Measurements from ENCODE around the gene TST.

Gene TST

DNA sequence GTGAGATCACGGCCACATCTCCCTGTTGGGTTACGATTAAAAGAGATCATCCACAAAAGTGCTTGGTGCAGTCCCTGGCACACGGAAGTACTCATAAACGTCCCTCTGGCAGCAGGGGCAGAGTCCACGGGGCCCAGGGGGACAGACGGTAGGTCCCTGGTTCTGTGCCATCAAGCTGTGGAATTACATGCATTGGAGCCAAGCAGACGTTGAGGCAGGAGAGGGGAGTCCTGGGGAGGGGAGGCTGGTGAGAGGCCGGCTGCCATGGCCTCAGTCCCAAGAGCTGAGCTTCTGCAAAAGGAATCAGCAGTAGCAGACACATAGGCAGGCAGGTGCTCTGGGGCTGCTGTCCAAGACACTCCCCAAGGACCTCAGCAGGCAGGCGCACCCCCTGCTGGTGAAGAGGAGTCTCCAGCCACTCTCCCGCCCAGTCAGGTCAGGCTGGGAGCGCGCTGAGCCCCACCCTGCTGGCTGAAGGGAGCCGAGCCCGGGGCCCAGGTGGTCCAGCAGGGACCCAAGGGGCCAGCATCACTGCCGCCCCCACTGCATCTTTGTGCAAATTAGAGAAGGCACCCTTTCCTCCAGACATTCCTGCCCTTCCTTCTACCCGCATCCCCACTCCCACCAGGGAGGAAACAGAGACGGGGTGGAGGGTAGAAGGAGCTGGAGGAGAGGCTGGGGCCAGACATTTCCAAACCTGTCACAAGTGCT, 24.7 kb upstream of the TST start:
- Histone ChIP-seq H3K4me1 (ENCODE audit: control insufficient read depth in 1 of 2, insufficient read depth in 2 of 2, low read length in 2 of 2) (no peaks in the 10 kb centered on the region), H2AFZ (ENCODE audit: insufficient read depth, low read length, poor library complexity) (no peak overlapping the region), H3K79me2 (ENCODE audit: control insufficient read depth, insufficient read depth, low read length, poor library complexity) (no peaks in the 10 kb centered on the region), H3K4me3 (ENCODE audit: low read depth, low read length) (no peak overlapping the region), H4K8ac (ENCODE audit: low read depth, low read length) (no peak overlapping the region), H3K36me3 (ENCODE audit: control insufficient read depth in 1 of 2, insufficient read depth in 2 of 2, low read length in 2 of 2) (no peaks in the 10 kb centered on the region), H3K14ac (ENCODE audit: low read length) (no peak overlapping the region), H4K91ac (ENCODE audit: low read depth, low read length) (no peak overlapping the region), H3K9ac (ENCODE audit: low read length) (no peak overlapping the region), H4K12ac (ENCODE audit: low read depth, low read length) (no peak overlapping the region), H2BK12ac (ENCODE audit: low read length) (no peak overlapping the region), H3K79me1 (ENCODE audit: low read length) (no peaks in the 10 kb centered on the region), H2BK5ac (ENCODE audit: low read depth, low read length, poor library complexity) (no peak overlapping the region), H3K23ac (ENCODE audit: low read length) (no peak overlapping the region), H3K4me2 (ENCODE audit: low read length) (no peak overlapping the region), H3K9me3 (ENCODE audit: insufficient read depth, low read depth, low read length) (no peaks in the 10 kb centered on the region), H3K18ac (ENCODE audit: low read length) (no peak overlapping the region), H3K27ac (ENCODE audit: low read depth, low read length) (no peak overlapping the region), H3K4ac (ENCODE audit: low read depth, low read length) (no peak overlapping the region), H3K27me3 (ENCODE audit: insufficient read depth, low read length) (no peaks in the 10 kb centered on the region), H2AK5ac (ENCODE audit: low read length) (no peak overlapping the region), H2BK120ac (ENCODE audit: insufficient read depth, low read length, poor library complexity) (no peak overlapping the region)
- peak; percentile 57 to 73 for DNase-seq
- no CpG with 5 or more reads among the region's 17 CpGs for WGBS (ENCODE audit: extremely low coverage, insufficient coverage, insufficient read length)

DNA sequence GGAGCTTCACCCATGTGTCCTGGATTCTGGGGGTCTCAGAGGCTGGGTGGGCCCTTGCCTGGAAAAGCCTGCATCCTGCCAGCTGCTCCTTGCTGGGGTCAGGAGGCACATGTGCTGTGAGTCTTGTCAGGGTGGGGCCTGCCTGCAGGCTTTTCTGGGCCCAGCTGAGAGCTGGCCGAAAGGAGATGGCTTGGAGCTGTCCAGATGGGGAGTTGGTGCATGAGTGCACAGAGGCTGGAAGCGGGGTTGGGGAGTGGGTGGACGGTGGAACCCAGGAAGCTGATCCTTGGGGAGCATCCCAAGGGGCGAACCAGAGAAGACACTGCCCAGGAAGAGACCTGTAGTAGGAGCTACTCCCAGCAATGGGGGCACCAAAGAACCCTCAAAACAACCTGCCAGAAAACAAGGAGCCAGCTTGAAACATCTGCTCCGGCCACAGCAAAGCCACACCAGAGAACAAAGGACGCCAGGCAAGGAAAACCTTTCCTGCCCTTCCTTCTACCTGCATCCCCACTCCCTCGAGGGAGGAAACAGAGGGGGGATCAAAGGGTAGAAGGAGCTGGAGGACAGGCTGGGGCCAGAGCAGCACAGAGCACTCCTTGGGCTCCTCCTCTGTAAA, 24.1 kb upstream of the TST start:
- no peaks in the 10 kb centered on the region for H3K27me3 ChIP-seq (ENCODE audit: insufficient read depth, low read length)
- WGBS (ENCODE audit: extremely low coverage, insufficient coverage, insufficient read length), result no CpG with 5 or more reads among the region's 7 CpGs

DNA sequence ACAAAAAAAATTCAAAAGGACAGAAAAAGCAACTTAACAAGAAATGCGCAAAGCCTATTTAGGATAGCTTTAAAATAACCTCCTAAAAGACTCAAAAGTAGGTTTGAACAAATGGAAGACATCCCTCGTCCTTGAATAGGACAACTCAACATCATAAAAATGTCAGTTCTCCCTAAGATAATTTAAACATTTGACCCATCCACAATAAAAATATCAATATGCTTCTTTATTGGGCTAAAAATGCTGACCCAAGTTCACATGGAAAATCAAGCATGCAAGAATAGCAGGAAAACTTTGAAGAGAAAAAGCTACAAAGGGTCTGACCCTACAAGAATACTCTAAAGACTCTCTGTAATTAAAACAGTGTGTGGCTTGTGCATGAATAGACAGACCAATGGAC, 20.2 kb upstream of the TST start:
- H4K12ac ChIP-seq (ENCODE audit: low read depth, low read length), result no peak overlapping the region
- no CpG with 5 or more reads among the region's 2 CpGs for WGBS (ENCODE audit: extremely low coverage, insufficient coverage, insufficient read length)

More for the DNA sequence above, 24.1 kb upstream of the TST start:
- Histone ChIP-seq H3K23ac (ENCODE audit: low read length) (no peak overlapping the region), H2AFZ (ENCODE audit: insufficient read depth, low read length, poor library complexity) (no peak overlapping the region), H4K8ac (ENCODE audit: low read depth, low read length) (no peak overlapping the region), H3K79me2 (ENCODE audit: control insufficient read depth, insufficient read depth, low read length, poor library complexity) (no peaks in the 10 kb centered on the region), H3K36me3 (ENCODE audit: control insufficient read depth in 1 of 2, insufficient read depth in 2 of 2, low read length in 2 of 2) (no peaks in the 10 kb centered on the region), H3K27ac (ENCODE audit: low read depth, low read length) (no peak overlapping the region), H3K9ac (ENCODE audit: low read length) (no peak overlapping the region), H3K4ac (ENCODE audit: low read depth, low read length) (no peak overlapping the region), H2BK12ac (ENCODE audit: low read length) (no peak overlapping the region), H3K14ac (ENCODE audit: low read length) (no peak overlapping the region), H2AK5ac (ENCODE audit: low read length) (no peak overlapping the region), H2BK5ac (ENCODE audit: low read depth, low read length, poor library complexity) (no peak overlapping the region), H4K91ac (ENCODE audit: low read depth, low read length) (no peak overlapping the region), H3K18ac (ENCODE audit: low read length) (no peak overlapping the region), H3K79me1 (ENCODE audit: low read length) (no peaks in the 10 kb centered on the region), H3K4me3 (ENCODE audit: low read depth, low read length) (no peak overlapping the region), H3K9me3 (ENCODE audit: insufficient read depth, low read depth, low read length) (no peaks in the 10 kb centered on the region), H4K12ac (ENCODE audit: low read depth, low read length) (no peak overlapping the region), H3K4me1 (ENCODE audit: control insufficient read depth in 1 of 2, insufficient read depth in 2 of 2, low read length in 2 of 2) (no peaks in the 10 kb centered on the region), H2BK120ac (ENCODE audit: insufficient read depth, low read length, poor library complexity) (no peak overlapping the region), H3K4me2 (ENCODE audit: low read length) (no peak overlapping the region)
- DNase-seq, result no peak

DNA sequence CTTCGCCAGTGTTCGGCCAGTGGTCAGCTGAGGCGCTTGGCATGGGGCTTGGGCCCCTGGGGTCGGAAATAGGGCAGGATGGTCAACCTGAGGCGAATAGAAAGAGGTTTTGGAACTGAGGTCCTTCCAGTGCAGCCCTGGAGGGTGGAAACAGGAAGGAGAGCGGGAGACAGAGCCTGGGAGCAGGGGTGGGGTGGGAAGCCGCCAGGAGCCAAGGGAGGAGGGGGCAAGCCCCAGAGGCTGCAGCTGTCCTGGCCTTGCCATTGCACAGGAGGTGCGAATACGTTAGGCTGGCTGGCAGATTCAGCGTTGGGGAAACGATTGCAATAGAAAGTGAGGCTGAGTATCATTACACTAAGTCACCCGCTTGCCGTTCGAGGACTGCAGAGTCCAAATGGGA, 18.4 kb upstream of the TST start:
- Histone ChIP-seq H4K91ac (ENCODE audit: low read depth, low read length) (no peak overlapping the region), H3K14ac (ENCODE audit: low read length) (no peak overlapping the region), H3K4ac (ENCODE audit: low read depth, low read length) (no peak overlapping the region), H3K9ac (ENCODE audit: low read length) (no peak overlapping the region), H3K79me1 (ENCODE audit: low read length) (no peaks in the 10 kb centered on the region), H2BK5ac (ENCODE audit: low read depth, low read length, poor library complexity) (no peak overlapping the region), H2BK12ac (ENCODE audit: low read length) (no peak overlapping the region), H4K8ac (ENCODE audit: low read depth, low read length) (no peak overlapping the region), H3K9me3 (ENCODE audit: insufficient read depth, low read depth, low read length) (no peaks in the 10 kb centered on the region), H3K27ac (ENCODE audit: low read depth, low read length) (no peak overlapping the region), H3K27me3 (ENCODE audit: insufficient read depth, low read length) (no peaks in the 10 kb centered on the region), H2BK120ac (ENCODE audit: insufficient read depth, low read length, poor library complexity) (no peak overlapping the region), H3K4me1 (ENCODE audit: control insufficient read depth in 1 of 2, insufficient read depth in 2 of 2, low read length in 2 of 2) (peaks cover 4 to 7% of the 10 kb centered on the region in 2 experiments), H3K4me3 (ENCODE audit: low read depth, low read length) (no peak overlapping the region), H3K79me2 (ENCODE audit: control insufficient read depth, insufficient read depth, low read length, poor library complexity) (no peaks in the 10 kb centered on the region), H4K12ac (ENCODE audit: low read depth, low read length) (no peak overlapping the region), H3K4me2 (ENCODE audit: low read length) (no peak overlapping the region), H2AFZ (ENCODE audit: insufficient read depth, low read length, poor library complexity) (no peak overlapping the region), H2AK5ac (ENCODE audit: low read length) (no peak overlapping the region), H3K36me3 (ENCODE audit: control insufficient read depth in 1 of 2, insufficient read depth in 2 of 2, low read length in 2 of 2) (no peaks in the 10 kb centered on the region), H3K18ac (ENCODE audit: low read length) (no peak overlapping the region), H3K23ac (ENCODE audit: low read length) (no peak overlapping the region)
- no peak for DNase-seq
- no CpG with 5 or more reads among the region's 14 CpGs for WGBS (ENCODE audit: extremely low coverage, insufficient coverage, insufficient read length)

More for the DNA sequence above, 20.2 kb upstream of the TST start:
- H3K79me2 ChIP-seq (ENCODE audit: control insufficient read depth, insufficient read depth, low read length, poor library complexity), result no peaks in the 10 kb centered on the region
- H3K4ac ChIP-seq (ENCODE audit: low read depth, low read length), result no peak overlapping the region
- H3K4me1 ChIP-seq (ENCODE audit: control insufficient read depth in 1 of 2, insufficient read depth in 2 of 2, low read length in 2 of 2), result no peaks in the 10 kb centered on the region
- H2BK5ac ChIP-seq (ENCODE audit: low read depth, low read length, poor library complexity), result no peak overlapping the region
- no peak overlapping the region for H3K18ac ChIP-seq (ENCODE audit: low read length)
- no peak overlapping the region for H2BK12ac ChIP-seq (ENCODE audit: low read length)
- no peak overlapping the region for H2AFZ ChIP-seq (ENCODE audit: insufficient read depth, low read length, poor library complexity)
- DNase-seq, result no peak
- H3K14ac ChIP-seq (ENCODE audit: low read length), result no peak overlapping the region
- no peak overlapping the region for H2AK5ac ChIP-seq (ENCODE audit: low read length)
- H3K36me3 ChIP-seq (ENCODE audit: control insufficient read depth in 1 of 2, insufficient read depth in 2 of 2, low read length in 2 of 2), result no peaks in the 10 kb centered on the region
- H3K27ac ChIP-seq (ENCODE audit: low read depth, low read length), result no peak overlapping the region
- H3K9me3 ChIP-seq (ENCODE audit: insufficient read depth, low read depth, low read length), result no peaks in the 10 kb centered on the region
- H3K9ac ChIP-seq (ENCODE audit: low read length), result no peak overlapping the region
- H4K8ac ChIP-seq (ENCODE audit: low read depth, low read length), result no peak overlapping the region
- no peaks in the 10 kb centered on the region for H3K27me3 ChIP-seq (ENCODE audit: insufficient read depth, low read length)
- H3K23ac ChIP-seq (ENCODE audit: low read length), result no peak overlapping the region
- no peak overlapping the region for H3K4me3 ChIP-seq (ENCODE audit: low read depth, low read length)
- no peaks in the 10 kb centered on the region for H3K79me1 ChIP-seq (ENCODE audit: low read length)
- no peak overlapping the region for H2BK120ac ChIP-seq (ENCODE audit: insufficient read depth, low read length, poor library complexity)
- no peak overlapping the region for H4K91ac ChIP-seq (ENCODE audit: low read depth, low read length)
- no peak overlapping the region for H3K4me2 ChIP-seq (ENCODE audit: low read length)

Data from trophoblast cell (in vitro differentiated cells and primary cell).